ENCODE results near the gene LAMC3.
A peak's percentile ranks its signal among the peaks of the same experiment; 100 is the strongest.

LAMC3 gene

GRCh38 chr9:131140112-131140511 is 131.1 kb downstream of the LAMC3 start:
- DNase-seq, result no peak
- H3K36me3 ChIP-seq, result peaks cover 94% of the 10 kb centered on the region
- peak overlapping the region; percentile 9; the same call in 1 of the 2 replicates for H3K27ac ChIP-seq
- H3K4me3 ChIP-seq (ENCODE audit: low read depth, low read length), result no peak overlapping the region
- no peak for TF ChIP-seq CTCF (IDR thresholded peaks at IDR 0.05; ENCODE audit: low read depth, low read length)
- no peaks in the 10 kb centered on the region for H3K9me3 ChIP-seq (ENCODE audit: severe bottlenecking)
- no peaks in the 10 kb centered on the region for H3K27me3 ChIP-seq (ENCODE audit: insufficient read depth, low read depth, severe bottlenecking)

GRCh38 chr9:131140550-131140949 is 131.6 kb downstream of the LAMC3 start:
- no peak for TF ChIP-seq CTCF (IDR thresholded peaks at IDR 0.05; ENCODE audit: low read depth, low read length)
- no peak for DNase-seq
- H3K4me3 ChIP-seq (ENCODE audit: low read depth, low read length), result no peak overlapping the region
- no peaks in the 10 kb centered on the region for H3K9me3 ChIP-seq (ENCODE audit: severe bottlenecking)
- no peak overlapping the region; the same call in 1 of the 2 replicates for H3K27ac ChIP-seq
- H3K36me3 ChIP-seq, result peaks cover 94% of the 10 kb centered on the region
- no peaks in the 10 kb centered on the region for H3K27me3 ChIP-seq (ENCODE audit: insufficient read depth, low read depth, severe bottlenecking)

GRCh38 chr9:131142160-131142559 is 133.2 kb downstream of the LAMC3 start:
- Histone ChIP-seq H3K27ac (no peak overlapping the region), H3K9me3 (ENCODE audit: severe bottlenecking) (no peaks in the 10 kb centered on the region), H3K36me3 (peaks cover 94% of the 10 kb centered on the region), H3K27me3 (ENCODE audit: insufficient read depth, low read depth, severe bottlenecking) (no peaks in the 10 kb centered on the region), H3K4me3 (ENCODE audit: low read depth, low read length) (no peak overlapping the region)
- no peak for TF ChIP-seq CTCF (IDR thresholded peaks at IDR 0.05; ENCODE audit: low read depth, low read length)
- DNase-seq, result no peak

All from WERI-Rb-1 (cell line).